Smooth muscle cell of the brain vasculature (primary cell): Measurements from ENCODE around the gene HSPA1L.
"Not testable (repeated sequence)": the region's sequence is repeated elsewhere in the genome, so short reads cannot be mapped to it uniquely, and the experiment has no call there.

Source experiments
- DNase-seq: peaks from one replicate; pipeline ENCODE4 v3.0.0-alpha.2; 2012; ENCODE audit warnings: low read depth, low spot score

HSPA1L gene

DNA sequence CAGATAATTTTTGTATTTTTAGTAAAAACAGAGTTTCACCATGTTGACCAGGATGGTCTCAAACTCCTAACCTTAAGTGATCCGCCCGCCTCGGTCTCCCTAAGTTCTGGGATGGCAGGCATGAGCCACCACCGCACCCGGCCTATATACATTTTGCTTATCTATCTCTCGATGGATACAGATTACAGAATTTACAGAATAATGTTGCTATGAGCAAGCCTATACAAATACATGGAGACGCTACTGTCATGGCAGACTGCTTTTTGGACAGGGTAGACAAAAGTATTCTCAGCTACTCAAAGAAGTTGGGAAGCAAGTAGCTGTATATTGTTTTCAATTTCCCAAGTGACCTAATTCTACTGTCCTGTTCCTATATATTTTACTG lies 1.6 kb downstream of the HSPA1L start:
- DNase-seq = no peak

DNA sequence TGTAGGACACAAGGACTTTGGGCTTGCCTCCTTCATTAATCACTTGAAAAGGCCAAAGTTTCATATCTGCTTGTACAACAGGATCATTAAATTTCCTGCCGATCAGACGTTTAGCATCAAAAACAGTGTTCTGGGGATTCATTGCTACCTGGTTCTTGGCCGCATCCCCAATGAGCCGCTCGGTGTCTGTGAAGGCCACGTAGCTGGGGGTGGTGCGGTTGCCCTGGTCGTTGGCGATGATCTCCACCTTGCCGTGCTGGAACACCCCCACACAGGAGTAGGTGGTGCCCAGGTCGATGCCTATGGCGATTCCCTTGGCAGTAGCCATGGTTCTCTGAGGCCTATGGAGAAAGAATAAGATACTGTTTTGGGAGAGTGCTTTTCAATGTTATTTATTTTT lies 3.4 kb downstream of the HSPA1L start:
- DNase-seq = no peak

DNA sequence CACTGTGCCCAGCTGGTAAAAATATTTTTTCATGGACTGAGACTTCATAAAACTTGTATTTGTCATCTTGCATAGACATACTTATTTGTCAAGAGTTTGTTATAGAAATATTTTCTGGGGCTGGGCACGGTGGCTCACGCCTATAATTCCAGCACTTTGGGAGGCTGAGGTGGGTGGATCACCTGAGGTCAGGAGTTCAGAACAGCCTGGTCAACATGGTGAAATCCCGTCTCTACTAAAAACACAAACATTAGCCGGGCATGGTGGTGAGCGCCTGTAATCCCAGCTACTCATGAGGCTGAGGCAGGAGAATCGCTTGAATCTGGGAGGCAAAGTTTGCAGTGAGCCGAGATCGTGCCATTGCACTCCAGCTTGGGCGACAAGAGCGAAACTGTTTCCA lies 6.5 kb downstream of the HSPA1L start:
- DNase-seq = not testable (repeated sequence)

DNA sequence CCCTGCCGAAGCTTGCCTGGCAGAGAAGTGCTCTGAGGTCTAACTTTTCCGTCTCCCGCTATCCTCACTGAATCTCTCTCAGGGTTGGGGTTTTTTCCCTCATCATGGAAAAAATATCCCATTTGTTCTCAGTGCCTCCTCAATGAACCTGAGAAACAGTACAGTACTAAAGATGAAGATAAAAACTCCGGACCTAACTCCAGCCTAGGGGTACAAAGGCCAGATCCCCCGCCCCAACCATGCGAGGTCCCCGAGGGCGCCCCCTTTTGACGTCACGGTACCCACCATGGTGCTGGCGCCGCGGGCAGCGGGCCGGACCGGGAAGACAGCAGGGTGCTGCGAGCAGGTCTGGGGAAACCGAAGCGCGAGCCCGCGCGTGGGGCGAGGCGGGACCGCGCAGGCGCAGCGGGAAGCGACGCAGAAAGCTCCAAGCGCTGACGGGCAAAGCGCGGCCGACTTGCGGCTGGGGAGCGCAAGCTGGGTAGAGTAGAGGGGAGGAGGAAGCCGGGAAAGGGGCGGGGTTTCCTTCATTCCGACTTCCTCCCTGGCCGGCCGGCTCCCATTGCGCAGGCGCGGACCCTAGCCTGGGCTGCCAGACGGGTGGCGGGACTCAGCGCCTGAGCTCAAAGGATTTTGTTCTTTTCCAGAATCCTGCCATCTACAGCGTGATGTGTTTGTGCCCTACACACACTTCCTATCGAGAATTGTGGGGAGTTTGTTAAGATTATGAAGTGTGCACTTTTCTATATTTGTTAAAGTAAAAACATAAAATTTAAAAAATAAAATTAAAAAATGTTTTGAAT lies 8.4 kb downstream of the HSPA1L start, which contains the start of gene LSM2:
LSM2 (minus strand) TSS at position 497 of the 803 bp plus-strand sequence; CDS start at position 288, 209 bp downstream.
- DNase-seq = peak; percentile 89

DNA sequence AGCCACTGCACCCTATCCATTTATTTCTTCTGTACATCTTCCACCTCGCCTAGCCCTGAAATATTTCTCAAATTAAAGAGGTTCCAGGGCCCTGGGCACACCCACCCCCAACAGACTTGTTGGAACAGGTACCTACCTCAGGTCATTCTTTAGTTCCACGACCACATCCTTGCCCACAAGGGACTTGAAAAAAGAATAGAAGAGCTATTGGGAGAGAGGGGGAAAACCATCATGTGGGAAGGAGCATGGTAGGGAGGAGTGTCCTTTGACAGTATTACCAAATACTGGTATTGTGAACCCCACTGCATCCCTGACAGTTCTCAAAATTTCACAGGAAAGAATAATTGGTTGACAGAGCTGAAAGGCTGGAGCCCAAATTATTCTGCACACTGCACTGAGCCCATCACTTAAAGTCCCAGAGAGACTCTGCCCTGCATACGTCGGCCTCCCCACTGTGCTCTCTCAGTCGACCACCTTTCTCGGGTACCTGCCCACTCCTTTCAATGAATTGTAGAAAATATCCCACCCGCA lies 9.1 kb downstream of the HSPA1L start:
- DNase-seq = no peak

DNA sequence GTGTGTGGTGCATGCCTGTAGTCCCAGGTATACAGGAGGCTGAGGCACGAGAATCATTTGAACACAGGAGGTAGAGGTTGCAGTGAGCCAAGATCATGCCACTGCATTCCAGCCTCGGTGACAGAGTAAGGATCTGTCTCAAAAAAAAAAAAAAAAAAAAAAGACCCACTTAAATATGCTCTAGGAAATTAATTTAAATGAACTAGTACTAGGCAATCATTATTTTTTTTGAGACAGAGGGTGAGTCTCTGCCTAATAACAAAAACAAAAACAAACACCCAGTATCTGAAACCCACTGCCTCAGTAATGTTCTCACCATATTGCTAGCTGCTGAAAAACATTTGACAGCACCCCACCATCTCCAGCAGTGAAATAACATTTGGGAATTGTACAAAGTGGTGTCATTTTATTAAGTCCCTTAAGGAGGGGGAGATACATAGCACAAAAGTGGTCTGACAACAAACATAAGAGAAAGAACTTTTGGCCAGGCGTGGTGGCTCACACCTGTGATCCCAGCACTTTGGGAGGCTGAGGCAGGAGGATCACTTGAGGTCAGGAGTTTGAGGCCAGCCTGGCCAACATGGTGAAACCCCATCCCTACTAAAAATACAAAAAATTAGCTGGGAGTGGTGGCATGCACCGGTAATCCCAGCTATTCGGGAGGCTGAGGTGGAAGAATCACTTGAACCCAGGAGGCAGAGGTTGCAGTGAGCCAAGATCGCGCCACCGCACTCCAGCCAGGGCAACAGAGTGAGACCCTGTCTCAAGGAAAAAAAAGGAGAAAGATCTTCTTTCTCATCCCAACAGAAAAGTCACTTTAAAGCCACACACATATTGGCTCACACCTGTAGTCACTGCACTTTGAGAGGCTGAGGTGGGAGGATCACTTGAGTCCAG lies 13.8 kb downstream of the HSPA1L start:
- not testable (repeated sequence) for DNase-seq

DNA sequence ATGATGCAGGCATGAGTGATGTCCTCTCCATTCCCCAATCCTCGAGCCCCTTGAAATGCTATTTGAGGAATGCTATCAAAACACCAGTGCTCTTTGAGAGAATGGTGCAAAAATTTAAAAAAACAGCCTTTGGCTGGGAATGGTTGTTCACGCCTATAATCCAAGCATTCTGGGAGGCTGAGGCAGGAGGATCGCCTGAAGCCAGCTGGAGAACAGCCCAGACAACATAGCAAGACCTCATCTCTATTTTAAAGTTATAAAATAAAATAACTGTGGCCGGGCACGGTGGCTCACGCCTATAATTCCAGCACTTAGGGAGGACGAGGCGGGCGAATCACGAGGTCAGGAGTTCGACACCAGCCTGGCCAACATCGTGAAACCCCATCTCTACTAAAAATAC lies 15.3 kb downstream of the HSPA1L start:
- no peak for DNase-seq

DNA sequence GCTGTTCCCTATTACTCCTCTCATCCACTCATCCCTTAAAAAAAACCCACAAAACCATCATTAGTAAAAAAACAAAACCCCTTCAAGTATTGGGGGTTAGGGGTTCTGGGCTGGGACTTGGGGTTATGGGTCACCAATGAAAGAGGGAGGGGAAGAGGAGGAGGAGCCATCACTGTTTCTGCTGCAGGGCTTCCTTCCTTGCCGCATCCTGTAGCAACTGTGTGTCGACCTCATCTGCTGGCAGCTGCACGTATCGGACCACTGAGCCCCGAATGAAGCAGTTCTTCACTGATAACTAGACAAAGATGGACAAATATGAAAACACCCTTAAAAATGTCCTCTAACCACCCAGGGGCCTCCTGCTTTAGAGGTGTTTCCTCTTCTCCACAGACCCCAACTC lies 17.5 kb downstream of the HSPA1L start:
- DNase-seq = no peak

DNA sequence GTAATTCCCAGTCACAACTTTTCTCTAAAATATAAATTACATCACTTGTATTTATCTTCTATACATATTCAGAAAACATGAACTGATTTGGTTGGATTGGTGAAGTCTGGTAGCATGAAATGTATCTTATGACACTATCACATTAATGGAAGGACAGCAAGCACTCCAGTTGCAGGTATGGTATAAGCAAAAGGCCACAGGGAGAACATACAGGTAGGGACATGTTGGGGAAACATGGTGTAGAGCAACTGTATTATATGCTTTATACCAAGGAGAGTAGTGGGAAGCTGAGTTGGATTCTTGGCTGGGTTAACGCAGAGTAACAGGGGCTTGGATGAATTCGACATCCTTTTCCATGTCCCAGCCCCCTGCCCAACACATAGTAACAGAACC lies 18.1 kb downstream of the HSPA1L start:
- no peak for DNase-seq

DNA sequence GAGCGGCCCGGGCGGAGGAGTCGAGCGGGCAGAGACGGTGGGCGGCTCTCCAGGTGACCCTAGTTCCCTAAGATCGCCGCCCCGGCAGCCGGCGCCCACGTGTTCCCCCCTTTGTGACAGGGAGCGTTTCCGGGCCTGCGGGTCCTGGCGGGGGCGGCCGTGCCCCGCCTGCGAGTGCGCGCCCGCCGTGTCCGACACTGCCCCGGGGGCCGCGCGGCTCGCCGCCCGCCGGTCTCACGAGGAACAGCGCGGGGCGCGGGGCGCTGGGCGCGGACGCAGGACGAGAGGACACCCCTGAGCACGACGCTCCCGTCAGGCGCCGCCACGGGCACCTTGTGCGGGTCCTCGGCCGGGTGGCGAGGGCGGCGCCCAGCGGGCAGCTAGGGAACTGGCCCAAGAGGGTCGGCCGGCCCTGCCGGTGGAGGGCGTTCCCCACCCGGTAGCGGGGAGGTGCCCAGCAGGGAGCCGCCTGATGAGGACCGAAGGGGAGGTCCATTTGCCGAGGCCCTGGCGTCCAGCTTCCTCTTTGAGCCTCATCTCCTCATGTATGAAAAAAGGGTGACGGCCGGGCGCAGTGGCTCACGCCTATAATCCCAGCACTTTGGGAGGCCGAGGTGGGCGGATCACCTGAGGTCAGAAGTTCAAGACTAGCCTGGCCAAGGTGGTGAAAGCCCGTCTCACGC lies 19.3 kb downstream of the HSPA1L start, which contains the start of gene VARS1:
VARS1 (minus strand) TSS at position 137 of the 683 bp plus-strand sequence. CDS start 535 bp downstream, outside the sequence.
- DNase-seq = peak; percentile 63

DNA sequence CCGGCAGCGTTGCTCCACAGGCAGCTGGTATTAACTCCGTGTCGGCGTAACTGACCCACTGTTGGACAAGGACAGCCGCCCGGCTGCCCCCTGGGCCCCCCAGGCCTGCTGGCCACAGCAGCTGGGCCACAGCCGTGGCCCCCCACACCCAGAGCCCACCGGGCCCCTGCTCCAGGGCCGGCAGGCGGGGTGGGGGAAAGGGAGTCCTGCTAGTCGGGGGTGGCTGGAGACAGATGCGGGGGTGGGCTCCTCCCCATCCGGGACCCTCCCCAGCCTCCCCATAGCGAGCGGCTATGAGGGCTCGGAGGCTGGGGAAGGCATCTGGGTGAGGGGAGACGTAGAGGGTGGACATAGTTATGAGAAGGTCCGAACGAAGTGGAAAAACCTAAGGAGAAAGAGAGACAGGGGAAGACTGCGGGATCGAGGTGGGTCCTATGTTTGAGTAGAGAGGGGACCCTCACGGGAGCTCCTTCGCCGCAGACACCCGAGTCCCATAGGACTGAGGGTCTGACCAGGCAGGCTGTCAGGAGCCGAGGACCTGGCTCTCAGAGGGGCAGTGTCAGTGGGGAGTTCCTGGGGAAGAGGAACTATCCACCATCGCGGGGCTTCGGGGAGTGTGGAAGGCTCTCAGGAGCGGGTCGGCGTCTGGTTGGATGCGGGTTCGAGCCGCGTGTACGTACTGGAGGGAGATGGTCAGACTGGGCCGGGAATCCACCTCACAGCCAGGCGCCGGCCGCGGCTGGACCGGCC lies 20.0 kb downstream of the HSPA1L start:
- DNase-seq = no peak

DNA sequence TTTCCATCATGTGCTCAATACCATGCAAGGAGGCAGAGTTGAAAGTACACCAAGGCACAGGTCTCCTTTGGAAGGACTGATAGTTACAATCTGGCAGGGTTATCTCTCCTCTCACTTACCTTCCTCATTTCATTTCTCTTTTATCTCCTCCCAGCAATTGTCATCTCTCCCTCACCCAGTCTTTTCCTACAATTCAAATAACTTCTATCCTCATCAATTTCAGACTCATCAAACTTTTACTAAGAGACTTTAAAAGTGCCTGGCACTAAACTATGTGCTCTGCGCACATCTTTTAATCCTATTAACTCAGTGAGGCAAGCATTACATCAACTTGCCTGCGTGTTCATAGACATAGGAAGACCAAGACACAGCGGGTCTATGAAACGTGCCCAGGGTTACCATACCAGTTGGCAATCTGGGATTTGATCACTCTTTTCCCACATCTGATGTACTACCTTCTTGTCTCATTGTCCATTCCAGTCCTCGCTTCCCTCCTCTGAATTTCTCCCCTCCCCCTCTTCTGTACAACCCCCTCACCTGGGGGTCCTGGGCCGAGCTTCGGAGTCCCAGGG lies 20.7 kb downstream of the HSPA1L start:
- no peak for DNase-seq

DNA sequence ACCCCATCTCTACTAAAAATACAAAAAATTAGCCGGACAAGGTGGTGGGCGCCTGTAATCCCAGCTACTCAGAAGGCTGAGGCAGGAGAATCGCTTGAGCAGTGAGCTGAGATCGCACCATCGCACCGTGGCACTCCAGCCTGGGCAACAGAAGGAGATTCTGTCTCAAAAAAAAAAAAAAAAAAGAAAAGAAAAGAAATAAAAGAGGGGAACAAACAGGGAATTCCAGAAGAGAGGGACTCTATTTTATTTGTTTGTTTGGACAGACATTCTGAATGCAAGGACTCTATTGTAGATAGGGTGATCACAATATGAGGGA lies 21.2 kb downstream of the HSPA1L start:
- DNase-seq = not testable (repeated sequence)

DNA sequence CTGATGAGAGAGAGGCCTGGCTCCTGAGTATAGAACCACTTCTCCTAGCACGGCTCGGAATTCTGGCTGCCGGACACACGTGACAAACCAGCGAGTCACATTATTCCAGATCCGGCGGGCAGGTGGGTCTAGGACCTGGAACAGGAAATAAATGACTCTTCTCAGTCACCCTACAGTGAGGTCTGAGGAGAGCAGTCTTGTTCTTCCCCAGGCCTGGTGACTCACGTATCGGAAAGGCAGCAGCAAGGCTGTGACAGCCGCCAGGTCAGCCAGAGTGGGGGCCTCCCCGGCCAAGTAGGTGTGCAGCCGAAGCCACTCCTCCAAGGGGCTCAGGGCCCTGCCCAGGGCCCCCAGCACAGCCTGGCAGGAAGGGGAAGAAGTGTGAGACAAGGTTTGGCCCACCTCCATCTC lies 22.3 kb downstream of the HSPA1L start:
- DNase-seq = no peak

DNA sequence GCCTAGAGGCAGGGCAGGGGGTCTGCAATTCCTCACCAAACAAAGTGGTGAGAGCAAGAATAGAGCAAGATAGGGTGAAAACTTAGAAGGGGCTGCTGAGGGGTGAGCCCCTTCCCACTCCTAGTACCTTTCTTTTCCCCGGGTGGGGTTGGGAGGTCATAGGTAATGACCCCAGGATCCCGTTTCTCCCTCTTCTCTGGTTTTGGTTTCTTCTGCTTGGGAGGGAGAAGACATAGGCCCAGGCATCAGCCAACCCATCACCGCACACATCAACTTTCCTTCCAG lies 23.1 kb downstream of the HSPA1L start:
- DNase-seq = no peak

DNA sequence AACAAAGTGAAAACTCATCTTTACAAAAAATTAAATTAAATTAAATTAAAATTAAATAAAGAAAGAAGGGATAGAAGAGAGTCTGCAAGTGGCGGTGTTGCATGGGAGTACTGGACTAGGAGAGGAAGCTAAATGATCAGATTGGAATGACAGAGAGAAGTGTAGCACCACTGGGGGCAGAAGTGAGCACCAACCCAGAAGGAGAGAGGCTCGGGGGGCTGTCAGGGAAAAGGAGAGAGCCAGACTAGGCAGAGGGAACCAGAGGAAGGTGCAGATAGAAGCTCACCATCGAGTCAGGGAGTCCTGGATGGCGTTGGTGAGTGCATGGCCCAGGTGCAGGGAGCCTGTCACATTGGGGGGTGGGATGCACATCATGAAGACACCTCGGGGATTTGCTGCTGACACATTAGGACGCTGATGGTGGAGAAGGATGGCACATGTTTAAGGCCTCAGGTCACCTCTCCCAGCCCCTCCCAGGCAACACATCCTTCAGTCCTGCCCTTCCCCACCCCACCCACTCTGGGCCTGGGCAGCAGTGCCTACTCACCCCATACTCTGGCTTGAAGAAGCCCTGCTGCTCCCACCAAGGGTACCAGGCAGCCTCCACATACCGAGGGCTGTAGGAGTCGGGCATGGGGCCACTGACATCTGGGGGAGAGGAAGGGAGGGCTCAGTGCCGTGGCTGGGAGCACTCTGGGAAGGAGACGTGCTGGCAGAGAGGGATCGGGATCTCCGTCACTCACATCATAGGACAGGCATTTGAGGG lies 23.6 kb downstream of the HSPA1L start:
- DNase-seq = no peak

DNA sequence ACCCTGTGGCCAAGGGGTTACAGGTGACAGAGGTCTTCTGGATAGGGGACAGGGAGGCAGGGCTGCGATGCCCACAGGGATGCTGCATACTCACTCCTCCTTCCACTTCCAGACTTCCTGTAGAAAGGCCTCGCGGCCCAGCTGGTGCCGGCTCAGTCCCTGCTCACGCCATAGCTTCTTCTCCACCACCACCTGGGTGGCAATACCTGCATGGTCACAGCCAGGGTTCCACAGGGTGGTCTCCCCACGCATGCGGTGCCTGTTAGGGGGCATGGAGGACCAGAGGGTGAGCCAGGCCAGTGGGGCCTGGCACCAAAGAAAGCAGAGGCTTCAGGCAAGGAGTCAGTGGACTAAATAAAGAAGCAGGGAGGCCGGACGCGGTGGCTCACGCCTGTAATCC lies 29.6 kb downstream of the HSPA1L start:
- DNase-seq = no peak

DNA sequence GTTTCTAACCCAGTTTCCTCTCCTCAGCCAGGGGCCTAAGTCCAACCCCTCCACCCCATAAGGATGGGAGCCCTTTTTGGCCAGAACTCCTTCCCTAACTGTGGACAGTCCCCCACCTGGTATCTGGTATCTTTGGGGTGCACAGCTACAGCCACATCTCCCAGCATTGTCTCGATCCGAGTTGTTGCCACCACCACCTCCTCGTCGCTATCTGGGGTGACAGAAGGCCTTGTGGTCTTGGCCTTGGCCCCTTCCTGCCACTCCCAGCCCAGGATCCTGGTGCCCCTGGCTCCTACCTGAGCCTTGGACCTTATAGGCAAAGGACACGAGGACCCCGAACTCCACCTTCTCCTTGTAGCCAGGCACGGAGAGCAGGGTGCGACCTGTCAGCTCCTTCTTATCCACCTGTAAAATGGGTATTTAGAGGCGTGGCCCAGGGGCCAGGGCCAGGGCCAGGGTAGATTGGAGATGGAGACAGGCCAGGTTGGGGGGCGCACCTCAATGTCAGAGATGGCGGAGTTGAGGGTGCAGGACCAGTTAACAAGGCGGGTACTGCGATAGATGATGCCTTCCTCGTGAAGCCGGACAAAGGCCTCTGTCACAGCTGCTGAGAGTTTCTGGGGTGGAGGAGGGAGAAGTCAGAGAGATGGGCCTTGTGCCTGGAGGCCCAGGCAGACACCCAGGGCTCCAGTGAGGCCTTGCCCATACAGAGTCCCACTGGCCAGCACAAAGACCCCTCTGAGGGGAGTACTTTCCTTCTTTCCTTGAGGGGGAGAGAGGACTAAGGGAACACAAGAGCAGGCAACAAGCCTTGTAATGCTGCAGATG lies 30.8 kb downstream of the HSPA1L start:
- no peak for DNase-seq

DNA sequence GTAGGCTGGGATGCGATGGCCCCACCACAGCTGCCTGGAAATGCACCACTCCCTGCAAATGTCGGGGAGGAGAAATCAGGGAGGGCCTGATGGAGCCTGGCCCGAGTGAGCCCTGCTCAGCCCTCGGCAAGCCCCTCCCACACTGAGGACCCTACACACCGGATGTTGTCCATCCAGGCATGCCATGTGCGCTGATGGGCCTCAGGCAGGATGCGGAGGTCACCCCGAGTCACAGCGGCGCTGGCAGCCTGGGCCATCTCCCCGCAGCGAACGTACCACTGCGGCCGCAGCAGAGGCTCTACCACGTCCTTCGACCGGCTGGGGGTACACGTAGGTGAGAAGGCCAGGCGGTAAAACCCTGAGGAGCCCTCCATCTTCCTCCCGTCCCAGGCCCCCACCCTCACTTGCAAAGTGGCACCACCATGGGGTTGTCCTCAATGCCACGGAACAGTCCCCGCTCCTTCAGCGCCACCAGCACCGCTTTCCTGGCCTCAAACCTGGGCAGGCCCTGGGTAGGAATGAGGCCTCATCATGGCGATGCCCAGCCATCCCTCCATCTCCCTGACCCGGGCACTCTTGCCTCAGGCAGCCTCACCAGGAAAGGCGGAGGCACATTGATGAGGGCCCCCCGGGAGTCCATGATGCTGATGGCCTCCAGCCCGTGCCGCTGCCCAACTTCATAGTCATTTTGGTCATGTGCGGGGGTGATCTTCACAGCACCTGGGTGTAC lies 32.8 kb downstream of the HSPA1L start:
- no peak for DNase-seq
